Mucosa of rectum (tissue), 2 donors: Measurements from ENCODE around the gene SLAMF1.
"Not testable (repeated sequence)": the region's sequence is repeated elsewhere in the genome, so short reads cannot be mapped to it uniquely, and the experiment has no call there.

Source experiments
- H3K27ac ChIP-seq, 2 donors: one replicate each; pipeline ENCODE4 v1.7.0; 2013; ENCODE audit warnings: inconsistent platforms in 2 of 2, low read depth in 2 of 2, low read length in 2 of 2
- H3K27me3 ChIP-seq, 2 donors: one replicate each; pipeline ENCODE4 v1.7.0; 2013; ENCODE audit warnings: low read length in 2 of 2; ENCODE audit not compliant: control insufficient read depth in 2 of 2, insufficient read depth in 2 of 2
- H3K36me3 ChIP-seq, 2 donors: one replicate each; pipeline ENCODE4 v1.7.0; 2013; ENCODE audit warnings: low read length in 2 of 2; ENCODE audit not compliant: control insufficient read depth in 2 of 2, insufficient read depth in 2 of 2
- H3K4me1 ChIP-seq, 2 donors: one replicate each; pipeline ENCODE4 v1.7.0; 2013; ENCODE audit warnings: low read length in 2 of 2, mild to moderate bottlenecking in 1 of 2; ENCODE audit not compliant: control insufficient read depth in 2 of 2, insufficient read depth in 2 of 2
- H3K4me3 ChIP-seq, 2 donors: one replicate each; pipeline ENCODE4 v1.7.0; 2013; ENCODE audit warnings: low read length in 2 of 2
- H3K9ac ChIP-seq, 2 donors: one replicate each; pipeline ENCODE4 v1.7.0; 2013; ENCODE audit warnings: low read length in 2 of 2, low read depth in 1 of 2, mild to moderate bottlenecking in 1 of 2
- H3K9me3 ChIP-seq, 2 donors: one replicate each; pipeline ENCODE4 v1.7.0; 2013; ENCODE audit warnings: low read length in 2 of 2; ENCODE audit not compliant: control insufficient read depth in 2 of 2
- donor health status: healthy.
- donor health status: Normal muscosa, but diverticular disease.

The SLAMF1 gene

GRCh38 chr1:160606611-160607010 is 40.2 kb downstream of the SLAMF1 start:
- Histone ChIP-seq H3K4me3 (no peak overlapping the region), H3K27ac (no peak overlapping the region), H3K9me3 (peaks cover 0 to under 1% of the 10 kb centered on the region in 2 donors), H3K36me3 (no peaks in the 10 kb centered on the region), H3K9ac (no peak overlapping the region), H3K27me3 (no peaks in the 10 kb centered on the region), H3K4me1 (peaks cover 0 to 3% of the 10 kb centered on the region in 2 donors)

GRCh38 chr1:160605792-160606479 is 40.9 kb downstream of the SLAMF1 start:
- Histone ChIP-seq H3K4me1 (peaks cover 0 to 3% of the 10 kb centered on the region in 2 donors), H3K4me3 (no peak overlapping the region), H3K27me3 (no peaks in the 10 kb centered on the region), H3K36me3 (no peaks in the 10 kb centered on the region), H3K9me3 (peaks cover 0 to 2% of the 10 kb centered on the region in 2 donors), H3K27ac (no peak overlapping the region), H3K9ac (no peak overlapping the region)

- no peak overlapping the region for H3K27ac ChIP-seq
These were observed 41.6 kb downstream of the SLAMF1 start for GRCh38 chr1:160605205-160605604.

GRCh38 chr1:160597705-160598104 is 49.1 kb downstream of the SLAMF1 start:
- H3K36me3 ChIP-seq, result no peaks in the 10 kb centered on the region

More at GRCh38 chr1:160605205-160605604, 41.6 kb downstream of the SLAMF1 start:
- Histone ChIP-seq H3K9me3 (peaks cover 0 to 2% of the 10 kb centered on the region in 2 donors), H3K36me3 (no peaks in the 10 kb centered on the region), H3K27me3 (no peaks in the 10 kb centered on the region), H3K4me3 (no peak overlapping the region), H3K4me1 (peaks cover 0 to 3% of the 10 kb centered on the region in 2 donors), H3K9ac (no peak overlapping the region)

GRCh38 chr1:160597051-160597450 is 49.8 kb downstream of the SLAMF1 start:
- Histone ChIP-seq H3K9me3 (peaks cover 0 to 2% of the 10 kb centered on the region in 2 donors), H3K36me3 (no peaks in the 10 kb centered on the region), H3K9ac (no peak overlapping the region), H3K4me1 (no peaks in the 10 kb centered on the region), H3K27me3 (no peaks in the 10 kb centered on the region), H3K27ac (no peak overlapping the region), H3K4me3 (no peak overlapping the region)

More at GRCh38 chr1:160597705-160598104, 49.1 kb downstream of the SLAMF1 start:
- no peaks in the 10 kb centered on the region for H3K27me3 ChIP-seq
- no peak overlapping the region for H3K27ac ChIP-seq
- H3K4me1 ChIP-seq, result no peaks in the 10 kb centered on the region
- no peak overlapping the region for H3K9ac ChIP-seq
- H3K4me3 ChIP-seq, result no peak overlapping the region
- H3K9me3 ChIP-seq, result peaks cover 0 to 2% of the 10 kb centered on the region in 2 donors

GRCh38 chr1:160590488-160590887 is 56.4 kb downstream of the SLAMF1 start:
- H3K27me3 ChIP-seq, result no peaks in the 10 kb centered on the region
- no peak overlapping the region for H3K27ac ChIP-seq
- no peaks in the 10 kb centered on the region for H3K4me1 ChIP-seq
- H3K9ac ChIP-seq, result no peak overlapping the region
- H3K36me3 ChIP-seq, result no peaks in the 10 kb centered on the region
- no peak overlapping the region for H3K4me3 ChIP-seq
- no peaks in the 10 kb centered on the region for H3K9me3 ChIP-seq

- H3K27ac ChIP-seq, result no peak overlapping the region
- no peaks in the 10 kb centered on the region for H3K36me3 ChIP-seq
- no peak overlapping the region for H3K9ac ChIP-seq
- H3K9me3 ChIP-seq, result no peaks in the 10 kb centered on the region
- H3K4me1 ChIP-seq, result no peaks in the 10 kb centered on the region
- no peaks in the 10 kb centered on the region for H3K27me3 ChIP-seq
- H3K4me3 ChIP-seq, result no peak overlapping the region
These were observed 58.4 kb downstream of the SLAMF1 start for GRCh38 chr1:160588468-160588867.

- H3K27me3 ChIP-seq, result no peaks in the 10 kb centered on the region
- no peak overlapping the region for H3K9ac ChIP-seq
- no peak overlapping the region for H3K27ac ChIP-seq
These were observed 62.1 kb downstream of the SLAMF1 start for GRCh38 chr1:160584784-160585183.

GRCh38 chr1:160582976-160583375 is 63.9 kb downstream of the SLAMF1 start:
- H3K4me3 ChIP-seq, H3K9ac ChIP-seq, H3K36me3 ChIP-seq, H3K27ac ChIP-seq, H3K4me1 ChIP-seq, H3K27me3 ChIP-seq, H3K9me3 ChIP-seq: not testable (repeated sequence)

More at GRCh38 chr1:160584784-160585183, 62.1 kb downstream of the SLAMF1 start:
- H3K36me3 ChIP-seq, result no peaks in the 10 kb centered on the region
- no peaks in the 10 kb centered on the region for H3K9me3 ChIP-seq
- H3K4me3 ChIP-seq, result no peak overlapping the region
- peaks cover 0 to 8% of the 10 kb centered on the region in 2 donors for H3K4me1 ChIP-seq

- Histone ChIP-seq H3K9ac (no peak overlapping the region), H3K4me3 (no peak overlapping the region), H3K9me3 (no peaks in the 10 kb centered on the region), H3K4me1 (peaks cover 0 to 8% of the 10 kb centered on the region in 2 donors), H3K36me3 (no peaks in the 10 kb centered on the region), H3K27ac (no peak overlapping the region), H3K27me3 (no peaks in the 10 kb centered on the region)
These were observed 64.9 kb downstream of the SLAMF1 start for GRCh38 chr1:160581961-160582360.
